Upper lobe of right lung (tissue), 1 donor: ENCODE data around the gene VPS13A. TPM values are rescaled to one million over a fixed set of nuclear protein-coding genes. Genes with fewer than 3 reads are reported as not detected.

ENCODE experiments used
- ATAC-seq: fragments of 200-7000 bp; cut with Tn5 transposase; one replicate; pipeline ENCODE4 v1.9.1; 2020; ENCODE audit warnings: mild to moderate bottlenecking, moderate library complexity
- DNase-seq: peaks from one replicate; pipeline ENCODE4 v3.0.0-alpha.2; 2020
- H3K27ac ChIP-seq: fragments of 200-600 bp; one replicate; pipeline ENCODE4 v1.8.0; 2022
- H3K27me3 ChIP-seq: fragments of 200-600 bp; one replicate; pipeline ENCODE4 v1.8.0; 2022; ENCODE audit warnings: mild to moderate bottlenecking
- H3K36me3 ChIP-seq: fragments of 200-600 bp; one replicate; pipeline ENCODE4 v1.8.0; 2022
- H3K4me1 ChIP-seq: fragments of 200-600 bp; one replicate; pipeline ENCODE4 v1.8.0; 2022
- H3K4me3 ChIP-seq: fragments of 200-600 bp; one replicate; pipeline ENCODE4 v1.8.0; 2022; ENCODE audit warnings: mild to moderate bottlenecking
- H3K9me3 ChIP-seq: fragments of 200-600 bp; one replicate; pipeline ENCODE4 v1.8.0; 2022
- intact Hi-C: fragments of 100-400 bp; cut with DNase I; formaldehyde crosslinking; loops from one replicate; pipeline ENCODE4 v1.11.0; 2022
- total RNA-seq: library from RNA; stranded (reverse); fragmentation: NEBNext Ultra II Directional; extraction: Animal tissue kit (Norgen Biotek cat#: 25700); gene quantifications from one replicate; pipeline ENCODE4 v1.2.1, GENCODE V29; 2021
- TF ChIP-seq, protein P1 (sequence below): fragments of 200-600 bp; IDR thresholded peaks from one replicate; pipeline ENCODE4 v1.8.0; 2022; ENCODE audit warnings: antibody characterized with exemption
- donor health status: DM: no; HTN: yes; CAD: no; lungs with severe emphysema.

VPS13A gene
- total RNA-seq, 1 donor from 2014 or later, result 44.0 TPM

- H3K27ac ChIP-seq, result no peak overlapping the region
Observed at GRCh38 chr9:77462066-77462465, 284.7 kb downstream of the VPS13A start.

GRCh38 chr9:77463151-77463550 is 285.8 kb downstream of the VPS13A start:
- H3K27ac ChIP-seq, result no peak overlapping the region
- ATAC-seq (no peak), DNase-seq (no peak)
- H3K36me3 ChIP-seq, result no peaks in the 10 kb centered on the region
- TF ChIP-seq, protein P1, sequence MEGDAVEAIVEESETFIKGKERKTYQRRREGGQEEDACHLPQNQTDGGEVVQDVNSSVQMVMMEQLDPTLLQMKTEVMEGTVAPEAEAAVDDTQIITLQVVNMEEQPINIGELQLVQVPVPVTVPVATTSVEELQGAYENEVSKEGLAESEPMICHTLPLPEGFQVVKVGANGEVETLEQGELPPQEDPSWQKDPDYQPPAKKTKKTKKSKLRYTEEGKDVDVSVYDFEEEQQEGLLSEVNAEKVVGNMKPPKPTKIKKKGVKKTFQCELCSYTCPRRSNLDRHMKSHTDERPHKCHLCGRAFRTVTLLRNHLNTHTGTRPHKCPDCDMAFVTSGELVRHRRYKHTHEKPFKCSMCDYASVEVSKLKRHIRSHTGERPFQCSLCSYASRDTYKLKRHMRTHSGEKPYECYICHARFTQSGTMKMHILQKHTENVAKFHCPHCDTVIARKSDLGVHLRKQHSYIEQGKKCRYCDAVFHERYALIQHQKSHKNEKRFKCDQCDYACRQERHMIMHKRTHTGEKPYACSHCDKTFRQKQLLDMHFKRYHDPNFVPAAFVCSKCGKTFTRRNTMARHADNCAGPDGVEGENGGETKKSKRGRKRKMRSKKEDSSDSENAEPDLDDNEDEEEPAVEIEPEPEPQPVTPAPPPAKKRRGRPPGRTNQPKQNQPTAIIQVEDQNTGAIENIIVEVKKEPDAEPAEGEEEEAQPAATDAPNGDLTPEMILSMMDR, result no peak
- no peaks in the 10 kb centered on the region for H3K27me3 ChIP-seq
- intact Hi-C loops, result no loop called here
- peaks cover 2% of the 10 kb centered on the region for H3K4me1 ChIP-seq
- H3K9me3 ChIP-seq, result no peaks in the 10 kb centered on the region
- no peak overlapping the region for H3K4me3 ChIP-seq

More at GRCh38 chr9:77462066-77462465, 284.7 kb downstream of the VPS13A start:
- TF ChIP-seq, protein P1, result no peak
- Histone ChIP-seq H3K4me3 (no peak overlapping the region), H3K4me1 (peaks cover 10% of the 10 kb centered on the region), H3K9me3 (no peaks in the 10 kb centered on the region), H3K27me3 (no peaks in the 10 kb centered on the region), H3K36me3 (no peaks in the 10 kb centered on the region)
- intact Hi-C loops, result no loop called here
- ATAC-seq (no peak), DNase-seq (no peak)

GRCh38 chr9:77464661-77465060 is 287.3 kb downstream of the VPS13A start:
- no peaks in the 10 kb centered on the region for H3K36me3 ChIP-seq
- intact Hi-C loops, result no loop called here
- H3K4me3 ChIP-seq, result no peak overlapping the region
- no peaks in the 10 kb centered on the region for H3K4me1 ChIP-seq
- no peak overlapping the region for H3K27ac ChIP-seq
- DNase-seq, result no peak
- ATAC-seq, result no peak
- no peaks in the 10 kb centered on the region for H3K9me3 ChIP-seq
- TF ChIP-seq, protein P1, result no peak
- H3K27me3 ChIP-seq, result no peaks in the 10 kb centered on the region

- DNase-seq, result no peak
- H3K36me3 ChIP-seq, result no peaks in the 10 kb centered on the region
- H3K27ac ChIP-seq, result no peak overlapping the region
- TF ChIP-seq, protein P1, result no peak
- no peaks in the 10 kb centered on the region for H3K27me3 ChIP-seq
- intact Hi-C loops, result no loop called here
- no peaks in the 10 kb centered on the region for H3K9me3 ChIP-seq
- H3K4me3 ChIP-seq, result no peak overlapping the region
- H3K4me1 ChIP-seq, result no peaks in the 10 kb centered on the region
- no peak for ATAC-seq
Observed at GRCh38 chr9:77469515-77470231, 292.3 kb downstream of the VPS13A start.

Other genes with a start within 250 kb of the VPS13A start
- not detected for gene FOXB2, start 157.9 kb upstream of the VPS13A start, total RNA-seq